IgD-negative memory B cell (primary cell): Measurements from ENCODE around the gene WDR41. TPM values are rescaled to one million over a fixed set of nuclear protein-coding genes. Genes with fewer than 3 reads are reported as not detected.

Experiments
- polyA plus RNA-seq: library from polyadenylated mRNA; unstranded; fragments of 300-500 nt; fragmentation: Illumina TruSeq; gene quantifications from one replicate; pipeline ENCODE4 v1.2.3, GENCODE V29; 2021

WDR41 gene
- polyA plus RNA-seq, 1 donor from 2014 or later = 24.3 TPM

Other genes with a start within 250 kb of the WDR41 start
- not detected for gene OTP, start 146.4 kb upstream of the WDR41 start, polyA plus RNA-seq